ENCODE results near the gene SAP30BP.

GRCh38 chr17:75736173-75736835, 69.2 kb downstream of the SAP30BP start:
- TF ChIP-seq RARB (CRISPR knock-in tag; IDR thresholded peaks at IDR 0.05): no peak
- TF ChIP-seq PATZ1 (CRISPR knock-in tag; IDR thresholded peaks at IDR 0.05; ENCODE audit: borderline replicate concordance): no peak
- TF ChIP-seq OSR1 (CRISPR knock-in tag; IDR thresholded peaks at IDR 0.05): no peak
- no peak for TF ChIP-seq BACH2 (CRISPR knock-in tag; IDR thresholded peaks at IDR 0.05; ENCODE audit: borderline replicate concordance)
- no peak for TF ChIP-seq ESRRG (CRISPR knock-in tag; IDR thresholded peaks at IDR 0.05)
- no peak for TF ChIP-seq ZFP30 (CRISPR knock-in tag; IDR thresholded peaks at IDR 0.05)
- TF ChIP-seq TSHZ2 (CRISPR knock-in tag; IDR thresholded peaks at IDR 0.05): no peak
- TF ChIP-seq CSDC2 (CRISPR knock-in tag; IDR thresholded peaks at IDR 0.05): no peak
- no peak for TF ChIP-seq CREB5 (CRISPR knock-in tag; IDR thresholded peaks at IDR 0.05; ENCODE audit: low read depth)
- TF ChIP-seq TOX (CRISPR knock-in tag; IDR thresholded peaks at IDR 0.05; ENCODE audit: borderline replicate concordance): no peak
- TF ChIP-seq POU6F1 (CRISPR knock-in tag; IDR thresholded peaks at IDR 0.05; ENCODE audit: borderline replicate concordance, low read depth): no peak
- no peak for TF ChIP-seq SNAI2 (CRISPR knock-in tag; IDR thresholded peaks at IDR 0.05)
